Gastroesophageal sphincter (tissue), 3 donors: ENCODE results near the gene CHST15.

Source experiments
- POLR2A ChIP-seq, 2 donors: fragments of 450-650 bp; IDR thresholded peaks; one replicate each; pipeline ENCODE4 v1.6.1; 2017; ENCODE audit warnings: antibody characterized with exemption in 2 of 2, mild to moderate bottlenecking in 2 of 2, moderate library complexity in 1 of 2
- TF ChIP-seq, protein P1 (sequence below), 4 experiments: fragments of 200-600 bp in 2 of 4; fragments of 450-650 bp in 2 of 4; sonication (generic) in 1 of 4; IDR thresholded peaks; one replicate each; pipeline ENCODE4 v1.5.1; 2017 to 2019; ENCODE audit warnings: antibody characterized with exemption in 4 of 4, mild to moderate bottlenecking in 2 of 4, moderate library complexity in 2 of 4

DNA sequence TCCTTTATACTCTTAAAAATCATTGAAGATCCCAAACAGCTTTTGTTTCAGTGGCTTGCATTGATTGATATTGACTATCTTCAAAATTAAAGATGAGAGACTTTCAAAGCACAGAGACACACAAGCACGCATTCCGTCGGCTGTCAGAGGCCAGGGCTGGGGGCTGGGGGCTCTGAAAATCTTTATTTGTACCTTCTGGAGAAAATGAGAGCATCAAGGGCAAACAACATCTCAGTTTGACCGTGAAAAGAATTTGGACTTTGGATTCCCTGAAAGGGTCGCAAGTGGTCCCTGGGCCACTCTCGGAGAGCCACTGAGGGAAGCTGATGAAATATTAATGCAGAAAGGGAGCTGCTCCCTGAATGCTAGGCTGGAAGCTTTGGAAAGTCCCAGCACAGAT is 96.4 kb downstream of the CHST15 start:
- TF ChIP-seq, protein P1, sequence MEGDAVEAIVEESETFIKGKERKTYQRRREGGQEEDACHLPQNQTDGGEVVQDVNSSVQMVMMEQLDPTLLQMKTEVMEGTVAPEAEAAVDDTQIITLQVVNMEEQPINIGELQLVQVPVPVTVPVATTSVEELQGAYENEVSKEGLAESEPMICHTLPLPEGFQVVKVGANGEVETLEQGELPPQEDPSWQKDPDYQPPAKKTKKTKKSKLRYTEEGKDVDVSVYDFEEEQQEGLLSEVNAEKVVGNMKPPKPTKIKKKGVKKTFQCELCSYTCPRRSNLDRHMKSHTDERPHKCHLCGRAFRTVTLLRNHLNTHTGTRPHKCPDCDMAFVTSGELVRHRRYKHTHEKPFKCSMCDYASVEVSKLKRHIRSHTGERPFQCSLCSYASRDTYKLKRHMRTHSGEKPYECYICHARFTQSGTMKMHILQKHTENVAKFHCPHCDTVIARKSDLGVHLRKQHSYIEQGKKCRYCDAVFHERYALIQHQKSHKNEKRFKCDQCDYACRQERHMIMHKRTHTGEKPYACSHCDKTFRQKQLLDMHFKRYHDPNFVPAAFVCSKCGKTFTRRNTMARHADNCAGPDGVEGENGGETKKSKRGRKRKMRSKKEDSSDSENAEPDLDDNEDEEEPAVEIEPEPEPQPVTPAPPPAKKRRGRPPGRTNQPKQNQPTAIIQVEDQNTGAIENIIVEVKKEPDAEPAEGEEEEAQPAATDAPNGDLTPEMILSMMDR (IDR thresholded peaks at IDR 0.05), result no peak
- no peak for TF ChIP-seq POLR2A (IDR thresholded peaks at IDR 0.05)
